Liver (tissue), 9 donors: ENCODE measurements around the gene SOX6. TPM values are rescaled to one million over a fixed set of nuclear protein-coding genes. Genes with fewer than 3 reads are reported as not detected.

Experiments used
- DNase-seq: peaks from one replicate; pipeline ENCODE4 v3.0.0-alpha.2; 2017; ENCODE audit warnings: low spot score
- H3K27ac ChIP-seq, 2 donors: one replicate each; pipeline ENCODE4 v1.7.0; 2013; ENCODE audit warnings: inconsistent platforms in 2 of 2, low read length in 2 of 2, control low read depth in 1 of 2, low read depth in 1 of 2, mild to moderate bottlenecking in 1 of 2
- H3K27me3 ChIP-seq, 4 donors: one replicate each; pipeline versions ENCODE4 v1.6.1 to v1.7.0; 2013; ENCODE audit warnings: low read length in 3 of 4, inconsistent platforms in 1 of 4, mild to moderate bottlenecking in 1 of 4, moderate library complexity in 1 of 4; ENCODE audit not compliant: control insufficient read depth in 4 of 4, insufficient read depth in 4 of 4
- H3K36me3 ChIP-seq, 4 donors: one replicate each; pipeline versions ENCODE4 v1.6.1 to v1.7.0; 2013; ENCODE audit warnings: low read length in 3 of 4, mild to moderate bottlenecking in 3 of 4, low read depth in 1 of 4, moderate library complexity in 1 of 4; ENCODE audit not compliant: control insufficient read depth in 4 of 4, insufficient read depth in 3 of 4
- H3K4me1 ChIP-seq, 4 donors: one replicate each; pipeline versions ENCODE4 v1.6.1 to v1.7.0; 2013; ENCODE audit warnings: low read length in 3 of 4, mild to moderate bottlenecking in 3 of 4, moderate library complexity in 1 of 4; ENCODE audit not compliant: control insufficient read depth in 4 of 4, insufficient read depth in 4 of 4
- H3K4me3 ChIP-seq, 3 donors: one replicate each; pipeline versions ENCODE4 v1.6.1 to v1.7.0; 2013; ENCODE audit warnings: low read length in 3 of 3, control low read depth in 1 of 3, low read depth in 1 of 3, mild to moderate bottlenecking in 1 of 3
- H3K9ac ChIP-seq, 2 donors: one replicate each; pipeline ENCODE4 v1.7.0; 2013; ENCODE audit warnings: low read length in 2 of 2, mild to moderate bottlenecking in 2 of 2, moderate library complexity in 2 of 2, control low read depth in 1 of 2, low read depth in 1 of 2
- H3K9me3 ChIP-seq, 4 donors: one replicate each; pipeline versions ENCODE4 v1.6.1 to v1.7.0; 2013; ENCODE audit warnings: low read length in 3 of 4; ENCODE audit not compliant: control insufficient read depth in 4 of 4
- EGR1 ChIP-seq, 2 donors: IDR thresholded peaks; 2 replicates each; pipeline ENCODE4 v1.6.1; 2016 to 2018; ENCODE audit warnings: antibody characterized with exemption in 2 of 2, low read depth in 2 of 2
- FOXA1 ChIP-seq: IDR thresholded peaks from 2 replicates; pipeline ENCODE4 v1.6.1; 2016; ENCODE audit warnings: antibody characterized with exemption
- FOXA2 ChIP-seq: IDR thresholded peaks from 2 replicates; pipeline ENCODE4 v1.6.1; 2016; ENCODE audit warnings: antibody characterized with exemption
- GABPA ChIP-seq, 2 donors: IDR thresholded peaks in 1 of 2; conservative IDR thresholded peaks in 1 of 2; 2 replicates each; pipeline ENCODE4 v1.6.1; 2016; ENCODE audit warnings: antibody characterized with exemption in 2 of 2, mild to moderate bottlenecking in 1 of 2, moderate library complexity in 1 of 2
- HNF4A ChIP-seq, 2 donors: conservative IDR thresholded peaks; 2 replicates each; pipeline ENCODE4 v1.6.1; 2016; ENCODE audit warnings: antibody characterized with exemption in 2 of 2, mild to moderate bottlenecking in 2 of 2
- HNF4G ChIP-seq: IDR thresholded peaks from 2 replicates; pipeline ENCODE4 v1.6.1; 2016; ENCODE audit warnings: antibody characterized with exemption
- JUND ChIP-seq, 2 donors: IDR thresholded peaks; 2 replicates each; pipeline ENCODE4 v1.6.1; 2016; ENCODE audit warnings: antibody characterized with exemption in 2 of 2
- NR2F2 ChIP-seq: IDR thresholded peaks from 2 replicates; pipeline ENCODE4 v1.6.1; 2016; ENCODE audit warnings: antibody characterized with exemption
- RAD21 ChIP-seq, 2 donors: IDR thresholded peaks; 2 replicates each; pipeline ENCODE4 v1.6.1; 2016; ENCODE audit warnings: antibody characterized with exemption in 2 of 2, mild to moderate bottlenecking in 2 of 2
- RXRA ChIP-seq, 2 donors: IDR thresholded peaks; 2 replicates each; pipeline ENCODE4 v1.6.1; 2017 to 2018; ENCODE audit warnings: antibody characterized with exemption in 2 of 2, mild to moderate bottlenecking in 1 of 2
- SP1 ChIP-seq: IDR thresholded peaks from 2 replicates; pipeline ENCODE4 v1.6.1; 2018; ENCODE audit warnings: antibody characterized with exemption, mild to moderate bottlenecking
- TAF1 ChIP-seq: conservative IDR thresholded peaks from 2 replicates; pipeline ENCODE4 v1.6.1; 2016; ENCODE audit warnings: antibody characterized with exemption, mild to moderate bottlenecking
- YY1 ChIP-seq: IDR thresholded peaks from 2 replicates; pipeline ENCODE4 v1.6.1; 2016; ENCODE audit warnings: antibody characterized with exemption, mild to moderate bottlenecking
- ZBTB33 ChIP-seq: IDR thresholded peaks from 2 replicates; pipeline ENCODE4 v1.6.1; 2016; ENCODE audit warnings: antibody characterized with exemption
- WGBS: extraction: QIAGEN DNeasy Blood & Tissue Kit; methylation state at CpG from one replicate; pipeline ENCODE4 v1.1.7; 2013; 5-methylcytosine and 5-hydroxymethylcytosine counted together
- polyA plus RNA-seq, 2 donors: library from polyadenylated mRNA; stranded (reverse) in 1 of 2; unstranded in 1 of 2; fragments of 200-250 nt in 1 of 2; fragments of >200 nt in 1 of 2; fragmentation: Nextera tagmentation in 1 of 2; extraction: Ambion mirVana in 1 of 2; gene quantifications; one replicate each; pipeline versions ENCODE4 v1.2.1 to v1.2.3, GENCODE V29; 2013 to 2015
- total RNA-seq, 2 donors: library from RNA; depleted of rRNA; stranded (reverse); fragments of >200 nt; gene quantifications; one replicate each; pipeline ENCODE4 v1.2.3, GENCODE V29; 2014
- TF ChIP-seq, protein P1 (sequence below): IDR thresholded peaks from 2 replicates; pipeline ENCODE4 v1.6.1; 2016; ENCODE audit warnings: antibody characterized with exemption, mild to moderate bottlenecking
- TF ChIP-seq, protein P2 (sequence below): IDR thresholded peaks from 2 replicates; pipeline ENCODE4 v1.6.1; 2016; ENCODE audit warnings: antibody characterized with exemption
- TF ChIP-seq, protein P3 (sequence below): fragments of 150-350 bp; IDR thresholded peaks from 2 replicates; pipeline ENCODE4 v1.5.1; 2017; ENCODE audit warnings: improper control_type of control experiment, low read depth, low read length; ENCODE audit not compliant: missing input control
- donor health status: healthy.
- donor health status: healthy.
- donor health status: healthy.
- donor health status: healthy.
- donor health status: healthy.

SOX6 gene
- total and polyA plus RNA-seq, 4 donors = 2.4 to 111 (median 14.8) TPM

- TF ChIP-seq, protein P1, sequence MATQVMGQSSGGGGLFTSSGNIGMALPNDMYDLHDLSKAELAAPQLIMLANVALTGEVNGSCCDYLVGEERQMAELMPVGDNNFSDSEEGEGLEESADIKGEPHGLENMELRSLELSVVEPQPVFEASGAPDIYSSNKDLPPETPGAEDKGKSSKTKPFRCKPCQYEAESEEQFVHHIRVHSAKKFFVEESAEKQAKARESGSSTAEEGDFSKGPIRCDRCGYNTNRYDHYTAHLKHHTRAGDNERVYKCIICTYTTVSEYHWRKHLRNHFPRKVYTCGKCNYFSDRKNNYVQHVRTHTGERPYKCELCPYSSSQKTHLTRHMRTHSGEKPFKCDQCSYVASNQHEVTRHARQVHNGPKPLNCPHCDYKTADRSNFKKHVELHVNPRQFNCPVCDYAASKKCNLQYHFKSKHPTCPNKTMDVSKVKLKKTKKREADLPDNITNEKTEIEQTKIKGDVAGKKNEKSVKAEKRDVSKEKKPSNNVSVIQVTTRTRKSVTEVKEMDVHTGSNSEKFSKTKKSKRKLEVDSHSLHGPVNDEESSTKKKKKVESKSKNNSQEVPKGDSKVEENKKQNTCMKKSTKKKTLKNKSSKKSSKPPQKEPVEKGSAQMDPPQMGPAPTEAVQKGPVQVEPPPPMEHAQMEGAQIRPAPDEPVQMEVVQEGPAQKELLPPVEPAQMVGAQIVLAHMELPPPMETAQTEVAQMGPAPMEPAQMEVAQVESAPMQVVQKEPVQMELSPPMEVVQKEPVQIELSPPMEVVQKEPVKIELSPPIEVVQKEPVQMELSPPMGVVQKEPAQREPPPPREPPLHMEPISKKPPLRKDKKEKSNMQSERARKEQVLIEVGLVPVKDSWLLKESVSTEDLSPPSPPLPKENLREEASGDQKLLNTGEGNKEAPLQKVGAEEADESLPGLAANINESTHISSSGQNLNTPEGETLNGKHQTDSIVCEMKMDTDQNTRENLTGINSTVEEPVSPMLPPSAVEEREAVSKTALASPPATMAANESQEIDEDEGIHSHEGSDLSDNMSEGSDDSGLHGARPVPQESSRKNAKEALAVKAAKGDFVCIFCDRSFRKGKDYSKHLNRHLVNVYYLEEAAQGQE = no peak
- no peak for TF ChIP-seq JUND (IDR thresholded peaks at IDR 0.05)
- TF ChIP-seq HNF4A (conservative IDR thresholded peaks at IDR 0.05) = no peak
- no peak for TF ChIP-seq EGR1 (IDR thresholded peaks at IDR 0.05; ENCODE audit: low read depth in 2 of 2)
Observed at GRCh38 chr11:16000065-16000464, 356.3 kb downstream of the SOX6 start (continued).

DNA sequence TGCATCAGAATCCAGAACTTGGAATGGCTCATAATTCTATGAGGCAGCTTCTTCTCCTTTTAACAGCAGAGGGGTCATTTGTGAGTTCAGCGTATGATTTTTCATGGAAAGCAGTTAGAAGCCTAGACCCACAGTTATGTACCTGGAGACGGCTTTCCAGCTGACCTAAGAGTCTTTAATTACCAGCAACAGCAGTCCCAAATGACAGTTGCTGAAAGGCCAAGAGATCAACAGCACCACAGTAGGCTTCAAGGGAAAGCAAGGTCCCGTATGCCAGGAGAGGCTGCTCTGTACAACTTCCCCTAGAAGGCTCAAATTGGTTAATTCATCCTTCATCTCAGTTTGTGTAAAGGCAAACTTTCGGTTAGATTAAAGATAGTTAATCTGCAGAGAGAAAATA lies 363.0 kb downstream of the SOX6 start:
- peaks cover 0 to under 1% (median 0%) of the 10 kb centered on the region in 4 donors for H3K4me1 ChIP-seq
- H3K27ac ChIP-seq = no peak overlapping the region
- H3K9ac ChIP-seq = no peak overlapping the region
- 94% methylated on average over 4 of the region's 4 CpGs for WGBS
- no peaks in the 10 kb centered on the region for H3K9me3 ChIP-seq
- TF ChIP-seq YY1 (no peak), SP1 (no peak), FOXA2 (no peak), FOXA1 (no peak), RXRA (IDR thresholded peaks at IDR 0.05) (no peak), GABPA (IDR thresholded peaks at IDR 0.05 in 1 of 2, conservative IDR thresholded peaks at IDR 0.05 in 1 of 2) (no peak), EGR1 (IDR thresholded peaks at IDR 0.05; ENCODE audit: low read depth in 2 of 2) (no peak), TAF1 (no peak), HNF4G (no peak), ZBTB33 (no peak), NR2F2 (no peak), RAD21 (IDR thresholded peaks at IDR 0.05) (no peak), HNF4A (conservative IDR thresholded peaks at IDR 0.05) (no peak)
- TF ChIP-seq, protein P2, sequence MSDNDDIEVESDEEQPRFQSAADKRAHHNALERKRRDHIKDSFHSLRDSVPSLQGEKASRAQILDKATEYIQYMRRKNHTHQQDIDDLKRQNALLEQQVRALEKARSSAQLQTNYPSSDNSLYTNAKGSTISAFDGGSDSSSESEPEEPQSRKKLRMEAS = no peak
- TF ChIP-seq, protein P1 = no peak
- TF ChIP-seq, protein P3, sequence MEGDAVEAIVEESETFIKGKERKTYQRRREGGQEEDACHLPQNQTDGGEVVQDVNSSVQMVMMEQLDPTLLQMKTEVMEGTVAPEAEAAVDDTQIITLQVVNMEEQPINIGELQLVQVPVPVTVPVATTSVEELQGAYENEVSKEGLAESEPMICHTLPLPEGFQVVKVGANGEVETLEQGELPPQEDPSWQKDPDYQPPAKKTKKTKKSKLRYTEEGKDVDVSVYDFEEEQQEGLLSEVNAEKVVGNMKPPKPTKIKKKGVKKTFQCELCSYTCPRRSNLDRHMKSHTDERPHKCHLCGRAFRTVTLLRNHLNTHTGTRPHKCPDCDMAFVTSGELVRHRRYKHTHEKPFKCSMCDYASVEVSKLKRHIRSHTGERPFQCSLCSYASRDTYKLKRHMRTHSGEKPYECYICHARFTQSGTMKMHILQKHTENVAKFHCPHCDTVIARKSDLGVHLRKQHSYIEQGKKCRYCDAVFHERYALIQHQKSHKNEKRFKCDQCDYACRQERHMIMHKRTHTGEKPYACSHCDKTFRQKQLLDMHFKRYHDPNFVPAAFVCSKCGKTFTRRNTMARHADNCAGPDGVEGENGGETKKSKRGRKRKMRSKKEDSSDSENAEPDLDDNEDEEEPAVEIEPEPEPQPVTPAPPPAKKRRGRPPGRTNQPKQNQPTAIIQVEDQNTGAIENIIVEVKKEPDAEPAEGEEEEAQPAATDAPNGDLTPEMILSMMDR = no peak
- H3K4me3 ChIP-seq = no peak overlapping the region
- no peaks in the 10 kb centered on the region for H3K27me3 ChIP-seq
- no peaks in the 10 kb centered on the region for H3K36me3 ChIP-seq
- no peak for DNase-seq
